Gastroesophageal sphincter (tissue), 4 donors: ENCODE data around the gene KLHDC7B. TPM values are rescaled to one million over a fixed set of nuclear protein-coding genes. Genes with fewer than 3 reads are reported as not detected.

Experiments used
- ATAC-seq: fragments of 150-250 bp; one replicate; pipeline ENCODE4 v1.9.1; 2016; ENCODE audit warnings: mild to moderate bottlenecking, moderate library complexity
- H3K27ac ChIP-seq, 4 donors: fragments of 200-600 bp; sonication (generic) in 3 of 4; 1 replicate in 3 of 4; 2 replicates in 1 of 4; pipeline ENCODE4 v1.5.1; 2016 to 2019
- H3K27me3 ChIP-seq: fragments of 200-600 bp; sonication (generic); one replicate; pipeline ENCODE4 v1.5.1; 2019
- H3K36me3 ChIP-seq, 2 donors: fragments of 200-600 bp; sonication (generic); one replicate each; pipeline ENCODE4 v1.5.1; 2019; ENCODE audit warnings: control low read depth in 1 of 2
- H3K4me1 ChIP-seq, 3 donors: fragments of 200-600 bp; sonication (generic); 1 replicate in 2 of 3; 2 replicates in 1 of 3; pipeline ENCODE4 v1.5.1; 2016 to 2019; ENCODE audit warnings: control low read depth in 2 of 3
- H3K4me3 ChIP-seq, 2 donors: fragments of 200-600 bp; sonication (generic); one replicate each; pipeline ENCODE4 v1.5.1; 2019; ENCODE audit warnings: mild to moderate bottlenecking in 1 of 2, moderate library complexity in 1 of 2
- H3K9me3 ChIP-seq, 3 donors: fragments of 200-600 bp; sonication (generic); one replicate each; pipeline ENCODE4 v1.5.1; 2017 to 2019; ENCODE audit warnings: control low read depth in 2 of 3
- CTCF ChIP-seq, 4 experiments: fragments of 200-600 bp in 2 of 4; fragments of 450-650 bp in 2 of 4; sonication (generic) in 1 of 4; IDR thresholded peaks; one replicate each; pipeline ENCODE4 v1.5.1; 2017 to 2019; ENCODE audit warnings: antibody characterized with exemption in 4 of 4, mild to moderate bottlenecking in 2 of 4, moderate library complexity in 2 of 4
- EP300 ChIP-seq: sonication (generic); formaldehyde crosslinking; IDR thresholded peaks from one replicate; pipeline ENCODE4 v1.6.1; 2017; ENCODE audit warnings: antibody characterized with exemption, mild to moderate bottlenecking
- POLR2A ChIP-seq, 2 donors: fragments of 450-650 bp; IDR thresholded peaks; one replicate each; pipeline ENCODE4 v1.6.1; 2017; ENCODE audit warnings: antibody characterized with exemption in 2 of 2, mild to moderate bottlenecking in 2 of 2, moderate library complexity in 1 of 2
- POLR2AphosphoS5 ChIP-seq: sonication (generic); formaldehyde crosslinking; IDR thresholded peaks from one replicate; pipeline ENCODE4 v1.6.1; 2017; ENCODE audit warnings: antibody characterized with exemption
- WGBS, 2 donors: methylation state at CpG; one replicate each; pipeline ENCODE4 v1.1.5; 2018; ENCODE audit warnings: low coverage in 1 of 2; 5-methylcytosine and 5-hydroxymethylcytosine counted together
- total RNA-seq, 4 donors: library from RNA; depleted of rRNA; stranded (reverse); fragments of >200 nt; gene quantifications; one replicate each; pipeline ENCODE4 v1.1.0, GENCODE V29; 2016

KLHDC7B gene
- total RNA-seq, 4 donors from 2014 or later, result 0.08 to 0.31 (median 0.27) TPM; not detected in 1

GRCh38 chr22:50523806-50524675 is 21.7 kb upstream of the KLHDC7B start:
- Histone ChIP-seq H3K9me3 (no peaks in the 10 kb centered on the region), H3K4me1 (peaks cover 0 to 49% (median 20%) of the 10 kb centered on the region in 3 donors), H3K27me3 (peaks cover under 1% of the 10 kb centered on the region), H3K27ac (peak overlapping the region in 3 of 4 donors; percentile 86 to 93 (median 92)), H3K4me3 (peak overlapping the region in 1 of 2 donors; percentile 63), H3K36me3 (peaks cover 0 to 52% of the 10 kb centered on the region in 2 donors)
- no CpG with 5 or more reads among the region's 25 CpGs for WGBS, 2 donors
- ATAC-seq, result no peak
- TF ChIP-seq CTCF (IDR thresholded peaks at IDR 0.05) (no peak), POLR2A (IDR thresholded peaks at IDR 0.05) (peak in 1 of 2 donors; percentile 5), EP300 (no peak), POLR2AphosphoS5 (no peak)

GRCh38 chr22:50524676-50525103 is 21.0 kb upstream of the KLHDC7B start:
- peaks cover 0 to 56% (median 22%) of the 10 kb centered on the region in 3 donors for H3K4me1 ChIP-seq
- 5 to 11% methylated on average over 17 to 18 of the region's 19 CpGs for WGBS, 2 donors
- peaks cover 0 to 46% of the 10 kb centered on the region in 2 donors for H3K36me3 ChIP-seq
- H3K9me3 ChIP-seq, result no peaks in the 10 kb centered on the region
- peak overlapping the region; percentile 43 to 93 (median 89) for H3K27ac ChIP-seq
- TF ChIP-seq EP300 (no peak), CTCF (IDR thresholded peaks at IDR 0.05) (no peak)
- peaks cover 7% of the 10 kb centered on the region for H3K27me3 ChIP-seq
- peak overlapping the region; percentile 47 to 63 for H3K4me3 ChIP-seq
- ATAC-seq, result no peak

GRCh38 chr22:50525104-50525857 is 20.4 kb upstream of the KLHDC7B start, which contains the start of gene SCO2:
Gene SCO2, minus strand, starts transcription at chr22:50525598. Its CDS starts 1,187 bp downstream, at chr22:50524411.
- Histone ChIP-seq H3K4me1 (peaks cover 0 to 61% (median 22%) of the 10 kb centered on the region in 3 donors), H3K27ac (peak within 1 kb of the TSS; percentile 51 to 93 (median 89)), H3K9me3 (no peaks in the 10 kb centered on the region), H3K4me3 (peak within 1 kb of the TSS; percentile 47 to 63), H3K36me3 (peaks cover 0 to 40% of the 10 kb centered on the region in 2 donors), H3K27me3 (peaks cover 13% of the 10 kb centered on the region)
- TF ChIP-seq CTCF (IDR thresholded peaks at IDR 0.05), result peak in 3 of 4 experiments; percentile 60 to 63 (median 61)
- TF ChIP-seq POLR2A (IDR thresholded peaks at IDR 0.05), result peak; percentile 67 to 74
- TF ChIP-seq POLR2AphosphoS5, result peak; percentile 81
- TF ChIP-seq EP300, result no peak
- ATAC-seq, result peak; percentile 79
- WGBS, 2 donors, result no CpG with 5 or more reads among the region's 84 CpGs

- H3K9me3 ChIP-seq, result no peaks in the 10 kb centered on the region
- H3K36me3 ChIP-seq, result peaks cover 0 to 35% of the 10 kb centered on the region in 2 donors
- WGBS, 2 donors, result no CpG with 5 or more reads among the region's 33 CpGs
- H3K4me3 ChIP-seq, result peak overlapping the region; percentile 47 to 63
- H3K27me3 ChIP-seq, result peaks cover 18% of the 10 kb centered on the region
- no peak for ATAC-seq
- H3K4me1 ChIP-seq, result peaks cover 0 to 66% (median 26%) of the 10 kb centered on the region in 3 donors
- no peak for TF ChIP-seq POLR2AphosphoS5
- no peak for TF ChIP-seq POLR2A (IDR thresholded peaks at IDR 0.05)
- no peak for TF ChIP-seq EP300
- TF ChIP-seq CTCF (IDR thresholded peaks at IDR 0.05), result no peak
- H3K27ac ChIP-seq, result peak overlapping the region; percentile 51 to 93 (median 89)
Observed at GRCh38 chr22:50525858-50526107, 19.9 kb upstream of the KLHDC7B start.
